ENCODE measurements around the gene ABCC6. TPM values are rescaled to one million over a fixed set of nuclear protein-coding genes. Genes with fewer than 3 reads are reported as not detected.

Gene ABCC6
- polyA plus RNA-seq, 1 of the 3 experiments (the other 2 are of a cell fraction), result 0.71 TPM

DNA sequence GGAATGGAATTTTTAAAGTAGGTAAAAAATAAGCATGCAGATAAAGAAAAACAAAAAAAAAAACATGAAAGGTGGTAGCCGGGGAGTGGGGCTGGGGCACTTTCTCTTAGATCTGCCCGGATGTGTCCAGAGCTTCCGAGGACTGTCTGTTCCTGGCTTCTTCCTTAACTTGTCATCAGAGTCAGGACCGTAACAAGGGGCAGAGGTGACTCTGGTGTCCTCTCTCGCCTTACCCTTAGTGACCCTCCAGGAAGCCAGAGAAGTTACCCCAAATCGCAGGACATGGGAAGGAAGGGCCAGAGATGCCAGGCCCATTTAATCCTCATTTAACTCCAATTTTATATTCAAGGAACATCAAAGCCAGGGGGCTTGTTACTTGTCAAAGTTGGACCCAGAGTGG lies 115.5 kb downstream of the ABCC6 start:
- H3K4me1 ChIP-seq (ENCODE audit: control insufficient read depth in 1 of 2, insufficient read depth in 2 of 2, low read depth in 1 of 2, low read length in 1 of 2), result no peaks in the 10 kb centered on the region
- CTCF ChIA-PET, result interaction anchor here (0.6 to 1.3 kb wide), 2 partner anchors 19 to 330 kb away, joined by 3 read pairs; no protein-coding TSS in a partner anchor
- DNase-seq, result no peak
- no peak overlapping the region for H2AFZ ChIP-seq (ENCODE audit: low read depth)
- H3F3A ChIP-seq (replicated peaks; ENCODE audit: insufficient read depth), result no peaks in the 10 kb centered on the region
- H3K27ac ChIP-seq (ENCODE audit: low read depth in 2 of 2, low read length in 1 of 2), result no peak overlapping the region
- no peaks in the 10 kb centered on the region for H3K9me3 ChIP-seq
- no peak overlapping the region for H3K4me2 ChIP-seq
- H3K79me2 ChIP-seq (ENCODE audit: insufficient read depth), result no peaks in the 10 kb centered on the region
- H3K9ac ChIP-seq, result no peak overlapping the region
- H3K27me3 ChIP-seq (ENCODE audit: insufficient read depth), result no peaks in the 10 kb centered on the region
- H3K36me3 ChIP-seq (replicated peaks in 1 of 2; ENCODE audit: control insufficient read depth in 1 of 2, insufficient read depth in 2 of 2, low read length in 1 of 2), result peaks cover 25 to 33% of the 10 kb centered on the region in 2 experiments
- POLR2A ChIA-PET, result no interaction called here
- WGBS (ENCODE audit: low lambda C conversion rate), result 90% methylated on average over 6 of the region's 6 CpGs
- TF ChIP-seq EP300 (IDR thresholded peaks at IDR 0.05; ENCODE audit: borderline replicate concordance in 1 of 2, low read depth in 1 of 2, low read length in 1 of 2) (no peak), RCOR1 (IDR thresholded peaks at IDR 0.05; ENCODE audit: low read length) (no peak), EZH2phosphoT487 (IDR thresholded peaks at IDR 0.05; ENCODE audit: borderline replicate concordance, low read depth) (no peak)
- H3K4me3 ChIP-seq (ENCODE audit: low read depth in 2 of 2, low read length in 1 of 2), result no peak overlapping the region
- no peaks in the 10 kb centered on the region for H3K9me2 ChIP-seq
- H4K20me1 ChIP-seq (ENCODE audit: insufficient read depth), result no peaks in the 10 kb centered on the region

DNA sequence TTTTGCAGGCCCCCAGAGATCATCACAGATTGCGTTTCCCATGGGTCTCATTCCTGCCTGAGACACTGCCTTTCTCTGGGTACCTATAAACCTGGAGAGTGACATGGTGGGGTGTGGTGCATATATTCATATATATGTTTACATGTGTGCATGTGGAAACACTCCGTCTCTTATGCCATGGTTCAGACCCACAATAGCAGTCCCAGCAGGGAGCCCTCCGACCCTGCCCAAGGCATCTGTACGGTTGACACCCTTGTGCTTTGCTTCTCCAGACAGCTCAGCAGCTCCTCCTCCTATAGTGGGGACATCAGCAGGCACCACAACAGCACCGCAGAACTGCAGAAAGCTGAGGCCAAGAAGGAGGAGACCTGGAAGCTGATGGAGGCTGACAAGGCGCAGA lies 116.8 kb downstream of the ABCC6 start:
- no peaks in the 10 kb centered on the region for H4K20me1 ChIP-seq (ENCODE audit: insufficient read depth)
- no peak for DNase-seq
- H3K4me2 ChIP-seq, result no peak overlapping the region
- H3K9me3 ChIP-seq, result no peaks in the 10 kb centered on the region
- CTCF ChIA-PET, result interaction anchor here (0.7 to 1.3 kb wide), 3 partner anchors 13 to 94 kb away, joined by 3 to 4 read pairs (median 3); no protein-coding TSS in a partner anchor
- TF ChIP-seq TEAD4 (IDR thresholded peaks at IDR 0.05; ENCODE audit: borderline replicate concordance, insufficient read depth) (no peak), NFIC (IDR thresholded peaks at IDR 0.05; ENCODE audit: borderline replicate concordance) (no peak), JUND (IDR thresholded peaks at IDR 0.05) (no peak), RCOR1 (IDR thresholded peaks at IDR 0.05; ENCODE audit: low read length) (no peak), MXI1 (IDR thresholded peaks at IDR 0.05; ENCODE audit: low read depth, low read length) (no peak), SIN3A (IDR thresholded peaks at IDR 0.05; ENCODE audit: borderline replicate concordance, low read depth, low read length) (no peak), EP300 (IDR thresholded peaks at IDR 0.05; ENCODE audit: borderline replicate concordance in 1 of 2, low read depth in 1 of 2, low read length in 1 of 2) (no peak), RXRA (IDR thresholded peaks at IDR 0.05; ENCODE audit: borderline replicate concordance, low read depth) (no peak)
- TF ChIP-seq, protein P1, sequence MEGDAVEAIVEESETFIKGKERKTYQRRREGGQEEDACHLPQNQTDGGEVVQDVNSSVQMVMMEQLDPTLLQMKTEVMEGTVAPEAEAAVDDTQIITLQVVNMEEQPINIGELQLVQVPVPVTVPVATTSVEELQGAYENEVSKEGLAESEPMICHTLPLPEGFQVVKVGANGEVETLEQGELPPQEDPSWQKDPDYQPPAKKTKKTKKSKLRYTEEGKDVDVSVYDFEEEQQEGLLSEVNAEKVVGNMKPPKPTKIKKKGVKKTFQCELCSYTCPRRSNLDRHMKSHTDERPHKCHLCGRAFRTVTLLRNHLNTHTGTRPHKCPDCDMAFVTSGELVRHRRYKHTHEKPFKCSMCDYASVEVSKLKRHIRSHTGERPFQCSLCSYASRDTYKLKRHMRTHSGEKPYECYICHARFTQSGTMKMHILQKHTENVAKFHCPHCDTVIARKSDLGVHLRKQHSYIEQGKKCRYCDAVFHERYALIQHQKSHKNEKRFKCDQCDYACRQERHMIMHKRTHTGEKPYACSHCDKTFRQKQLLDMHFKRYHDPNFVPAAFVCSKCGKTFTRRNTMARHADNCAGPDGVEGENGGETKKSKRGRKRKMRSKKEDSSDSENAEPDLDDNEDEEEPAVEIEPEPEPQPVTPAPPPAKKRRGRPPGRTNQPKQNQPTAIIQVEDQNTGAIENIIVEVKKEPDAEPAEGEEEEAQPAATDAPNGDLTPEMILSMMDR (IDR thresholded peaks at IDR 0.05), result no peak
- TF ChIP-seq, protein P2, sequence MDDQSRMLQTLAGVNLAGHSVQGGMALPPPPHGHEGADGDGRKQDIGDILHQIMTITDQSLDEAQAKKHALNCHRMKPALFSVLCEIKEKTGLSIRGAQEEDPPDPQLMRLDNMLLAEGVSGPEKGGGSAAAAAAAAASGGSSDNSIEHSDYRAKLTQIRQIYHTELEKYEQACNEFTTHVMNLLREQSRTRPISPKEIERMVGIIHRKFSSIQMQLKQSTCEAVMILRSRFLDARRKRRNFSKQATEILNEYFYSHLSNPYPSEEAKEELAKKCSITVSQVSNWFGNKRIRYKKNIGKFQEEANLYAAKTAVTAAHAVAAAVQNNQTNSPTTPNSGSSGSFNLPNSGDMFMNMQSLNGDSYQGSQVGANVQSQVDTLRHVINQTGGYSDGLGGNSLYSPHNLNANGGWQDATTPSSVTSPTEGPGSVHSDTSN (IDR thresholded peaks at IDR 0.05), result no peak
- TF ChIP-seq, protein P3, sequence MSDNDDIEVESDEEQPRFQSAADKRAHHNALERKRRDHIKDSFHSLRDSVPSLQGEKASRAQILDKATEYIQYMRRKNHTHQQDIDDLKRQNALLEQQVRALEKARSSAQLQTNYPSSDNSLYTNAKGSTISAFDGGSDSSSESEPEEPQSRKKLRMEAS (IDR thresholded peaks at IDR 0.05; ENCODE audit: low read depth), result no peak
- no peaks in the 10 kb centered on the region for H3K27me3 ChIP-seq (ENCODE audit: insufficient read depth)
- no peak overlapping the region for H2AFZ ChIP-seq (ENCODE audit: low read depth)
- H3K27ac ChIP-seq (ENCODE audit: low read depth in 2 of 2, low read length in 1 of 2), result no peak overlapping the region
- peaks cover 21 to 24% of the 10 kb centered on the region in 2 experiments for H3K36me3 ChIP-seq (replicated peaks in 1 of 2; ENCODE audit: control insufficient read depth in 1 of 2, insufficient read depth in 2 of 2, low read length in 1 of 2)
- no peaks in the 10 kb centered on the region for H3K79me2 ChIP-seq (ENCODE audit: insufficient read depth)
- H3K4me3 ChIP-seq (ENCODE audit: low read depth in 2 of 2, low read length in 1 of 2), result no peak overlapping the region
- POLR2A ChIA-PET, result no interaction called here
- H3K9ac ChIP-seq, result no peak overlapping the region
- WGBS (ENCODE audit: low lambda C conversion rate), result 83% methylated on average over 5 of the region's 6 CpGs
- H3K4me1 ChIP-seq (ENCODE audit: control insufficient read depth in 1 of 2, insufficient read depth in 2 of 2, low read depth in 1 of 2, low read length in 1 of 2), result no peaks in the 10 kb centered on the region
- no peaks in the 10 kb centered on the region for H3K9me2 ChIP-seq
- no peaks in the 10 kb centered on the region for H3F3A ChIP-seq (replicated peaks; ENCODE audit: insufficient read depth)

Measured in SK-N-SH (cell line).